Upper lobe of right lung (tissue), 1 donor: ENCODE data around the gene FAM174C. TPM values are rescaled to one million over a fixed set of nuclear protein-coding genes. Genes with fewer than 3 reads are reported as not detected.

Source experiments
- ATAC-seq: fragments of 200-7000 bp; cut with Tn5 transposase; one replicate; pipeline ENCODE4 v1.9.1; 2020; ENCODE audit warnings: mild to moderate bottlenecking, moderate library complexity
- DNase-seq: peaks from one replicate; pipeline ENCODE4 v3.0.0-alpha.2; 2020
- H3K27ac ChIP-seq: fragments of 200-600 bp; one replicate; pipeline ENCODE4 v1.8.0; 2022
- H3K27me3 ChIP-seq: fragments of 200-600 bp; one replicate; pipeline ENCODE4 v1.8.0; 2022; ENCODE audit warnings: mild to moderate bottlenecking
- H3K36me3 ChIP-seq: fragments of 200-600 bp; one replicate; pipeline ENCODE4 v1.8.0; 2022
- H3K4me1 ChIP-seq: fragments of 200-600 bp; one replicate; pipeline ENCODE4 v1.8.0; 2022
- H3K4me3 ChIP-seq: fragments of 200-600 bp; one replicate; pipeline ENCODE4 v1.8.0; 2022; ENCODE audit warnings: mild to moderate bottlenecking
- H3K9me3 ChIP-seq: fragments of 200-600 bp; one replicate; pipeline ENCODE4 v1.8.0; 2022
- intact Hi-C: fragments of 100-400 bp; cut with DNase I; formaldehyde crosslinking; loops from one replicate; pipeline ENCODE4 v1.11.0; 2022
- total RNA-seq: library from RNA; stranded (reverse); fragmentation: NEBNext Ultra II Directional; extraction: Animal tissue kit (Norgen Biotek cat#: 25700); gene quantifications from one replicate; pipeline ENCODE4 v1.2.1, GENCODE V29; 2021
- TF ChIP-seq, protein P1 (sequence below): fragments of 200-600 bp; IDR thresholded peaks from one replicate; pipeline ENCODE4 v1.8.0; 2022; ENCODE audit warnings: antibody characterized with exemption
- donor health status: DM: no; HTN: yes; CAD: no; lungs with severe emphysema.

FAM174C gene
- total RNA-seq, 1 donor from 2014 or later: 41.4 TPM

DNA sequence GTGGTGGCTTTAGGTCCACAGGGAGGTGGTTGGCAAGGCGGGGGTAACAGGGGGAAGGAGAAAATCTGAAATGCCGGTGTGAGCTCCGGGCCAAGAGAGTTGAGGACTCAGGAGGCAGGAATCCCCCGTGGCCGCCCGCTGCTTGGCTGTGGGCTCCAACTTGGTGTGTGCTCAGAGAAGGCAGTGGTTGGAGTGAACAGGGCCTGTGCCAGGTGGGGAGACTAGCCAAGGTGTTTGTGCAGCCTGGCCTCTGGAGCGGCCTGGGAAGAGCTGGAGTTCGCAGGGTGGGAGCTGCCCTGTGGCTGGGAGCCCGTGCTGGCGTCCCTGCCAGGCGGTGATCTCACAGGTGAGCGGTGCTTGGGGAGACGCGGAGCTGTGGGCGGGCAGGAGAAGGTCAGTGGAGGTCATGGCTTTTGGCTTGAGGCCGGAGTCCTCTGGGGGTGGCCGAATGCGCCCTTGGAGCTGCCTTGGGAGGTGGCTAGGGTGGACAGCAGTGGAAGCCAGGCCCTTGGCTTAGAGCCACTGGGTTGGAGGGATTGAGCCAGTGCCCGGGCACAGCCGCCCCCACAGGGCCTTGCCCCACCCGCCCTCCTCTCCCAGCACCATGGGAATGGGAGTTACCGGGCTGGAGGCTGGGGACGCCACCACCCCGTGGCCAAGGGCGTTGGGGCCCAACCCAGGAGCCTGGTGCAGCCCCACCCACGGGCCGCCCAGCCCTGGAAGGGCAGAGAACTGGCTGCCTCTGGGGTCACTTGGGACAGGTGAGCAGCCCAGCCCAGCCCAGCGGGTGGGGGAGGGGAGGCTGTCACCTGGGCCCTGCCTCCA, 13.3 kb upstream of the FAM174C start:
- Histone ChIP-seq H3K36me3 (peaks cover 13% of the 10 kb centered on the region), H3K9me3 (no peaks in the 10 kb centered on the region), H3K4me3 (peak overlapping the region; percentile 76), H3K27me3 (no peaks in the 10 kb centered on the region), H3K27ac (peak overlapping the region; percentile 95), H3K4me1 (peaks cover 71% of the 10 kb centered on the region)
- ATAC-seq: peak; percentile 55
- intact Hi-C loops: no loop called here
- TF ChIP-seq, protein P1, sequence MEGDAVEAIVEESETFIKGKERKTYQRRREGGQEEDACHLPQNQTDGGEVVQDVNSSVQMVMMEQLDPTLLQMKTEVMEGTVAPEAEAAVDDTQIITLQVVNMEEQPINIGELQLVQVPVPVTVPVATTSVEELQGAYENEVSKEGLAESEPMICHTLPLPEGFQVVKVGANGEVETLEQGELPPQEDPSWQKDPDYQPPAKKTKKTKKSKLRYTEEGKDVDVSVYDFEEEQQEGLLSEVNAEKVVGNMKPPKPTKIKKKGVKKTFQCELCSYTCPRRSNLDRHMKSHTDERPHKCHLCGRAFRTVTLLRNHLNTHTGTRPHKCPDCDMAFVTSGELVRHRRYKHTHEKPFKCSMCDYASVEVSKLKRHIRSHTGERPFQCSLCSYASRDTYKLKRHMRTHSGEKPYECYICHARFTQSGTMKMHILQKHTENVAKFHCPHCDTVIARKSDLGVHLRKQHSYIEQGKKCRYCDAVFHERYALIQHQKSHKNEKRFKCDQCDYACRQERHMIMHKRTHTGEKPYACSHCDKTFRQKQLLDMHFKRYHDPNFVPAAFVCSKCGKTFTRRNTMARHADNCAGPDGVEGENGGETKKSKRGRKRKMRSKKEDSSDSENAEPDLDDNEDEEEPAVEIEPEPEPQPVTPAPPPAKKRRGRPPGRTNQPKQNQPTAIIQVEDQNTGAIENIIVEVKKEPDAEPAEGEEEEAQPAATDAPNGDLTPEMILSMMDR: no peak
- DNase-seq: peak; percentile 95

- H3K4me1 ChIP-seq: peaks cover 71% of the 10 kb centered on the region
- peak overlapping the region; percentile 95 for H3K27ac ChIP-seq
- peaks cover 7% of the 10 kb centered on the region for H3K36me3 ChIP-seq
- ATAC-seq: no peak
- intact Hi-C loops: no loop called here
- H3K4me3 ChIP-seq: no peak overlapping the region
- no peaks in the 10 kb centered on the region for H3K27me3 ChIP-seq
- no peaks in the 10 kb centered on the region for H3K9me3 ChIP-seq
- no peak for DNase-seq
- TF ChIP-seq, protein P1: no peak
Observed at GRCh38 chr19:1262623-1263123, 12.7 kb upstream of the FAM174C start.

GRCh38 chr19:1263188-1263587, 12.1 kb upstream of the FAM174C start:
- no peak overlapping the region for H3K4me3 ChIP-seq
- peaks cover 71% of the 10 kb centered on the region for H3K4me1 ChIP-seq
- H3K9me3 ChIP-seq: no peaks in the 10 kb centered on the region
- no peaks in the 10 kb centered on the region for H3K27me3 ChIP-seq
- DNase-seq (no peak), ATAC-seq (no peak)
- intact Hi-C loops: no loop called here
- peak overlapping the region; percentile 95 for H3K27ac ChIP-seq
- peaks cover 2% of the 10 kb centered on the region for H3K36me3 ChIP-seq
- TF ChIP-seq, protein P1: no peak

- Histone ChIP-seq H3K4me1 (peaks cover 60% of the 10 kb centered on the region), H3K4me3 (peak overlapping the region; percentile 58), H3K27me3 (no peaks in the 10 kb centered on the region), H3K27ac (peak overlapping the region; percentile 80), H3K36me3 (no peaks in the 10 kb centered on the region), H3K9me3 (no peaks in the 10 kb centered on the region)
- DNase-seq (peak; percentile 82), ATAC-seq (no peak)
- intact Hi-C loops: no loop called here
- TF ChIP-seq, protein P1: no peak
Observed at GRCh38 chr19:1264801-1265614, 10.3 kb upstream of the FAM174C start.

DNA sequence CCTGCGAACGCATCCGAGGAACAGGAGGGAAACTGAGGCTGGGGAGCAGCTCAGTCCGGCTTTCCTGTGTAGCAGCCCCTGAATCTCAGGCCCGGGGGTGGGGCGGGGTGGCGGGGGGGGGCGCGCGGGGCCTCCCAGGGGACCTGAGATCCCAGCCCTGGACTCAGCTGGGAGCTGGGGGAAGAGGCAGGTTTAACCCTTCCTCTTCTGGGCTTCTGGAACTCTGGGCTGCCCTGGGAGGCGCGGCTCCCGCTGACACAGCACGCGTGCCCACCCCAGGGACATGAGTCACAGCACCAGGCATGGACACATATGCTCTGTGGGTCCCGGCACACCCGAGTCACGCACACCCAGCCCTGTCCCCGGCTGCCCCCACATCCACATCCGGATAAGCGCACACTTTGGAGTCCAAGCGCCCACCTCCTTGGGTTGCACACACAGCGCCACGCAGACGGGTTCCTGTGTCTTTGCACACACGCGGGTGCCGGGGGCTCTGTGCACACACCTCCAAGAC, 9.7 kb upstream of the FAM174C start:
- peak overlapping the region; percentile 58 for H3K4me3 ChIP-seq
- H3K27me3 ChIP-seq: no peaks in the 10 kb centered on the region
- H3K27ac ChIP-seq: peak overlapping the region; percentile 80
- DNase-seq (peak; percentile 84), ATAC-seq (no peak)
- H3K4me1 ChIP-seq: peaks cover 59% of the 10 kb centered on the region
- intact Hi-C loops: no loop called here
- H3K36me3 ChIP-seq: peaks cover 3% of the 10 kb centered on the region
- H3K9me3 ChIP-seq: no peaks in the 10 kb centered on the region
- TF ChIP-seq, protein P1: no peak
